Vagina (tissue), 2 donors: ENCODE results near the gene LHFPL2.

Experiments
- POLR2A ChIP-seq, 2 donors: fragments of 450-650 bp; IDR thresholded peaks; one replicate each; pipeline ENCODE4 v1.6.1; 2017; ENCODE audit warnings: antibody characterized with exemption in 2 of 2, mild to moderate bottlenecking in 2 of 2, moderate library complexity in 2 of 2
- POLR2AphosphoS5 ChIP-seq, 2 donors: sonication (generic); formaldehyde crosslinking; IDR thresholded peaks; one replicate each; pipeline ENCODE4 v1.9.0; 2017; ENCODE audit warnings: antibody characterized with exemption in 2 of 2, mild to moderate bottlenecking in 2 of 2, low read depth in 1 of 2; ENCODE audit not compliant: insufficient read depth in 1 of 2
- TF ChIP-seq, protein P1 (sequence below), 3 experiments: fragments of 450-650 bp in 2 of 3; fragments of 200-600 bp in 1 of 3; sonication (generic) in 1 of 3; IDR thresholded peaks; one replicate each; pipeline ENCODE4 v1.5.1; 2017 to 2019; ENCODE audit warnings: antibody characterized with exemption in 3 of 3, mild to moderate bottlenecking in 2 of 3, moderate library complexity in 2 of 3

GRCh38 chr5:78553580-78554353 lies 94.8 kb downstream of the LHFPL2 start:
- TF ChIP-seq, protein P1, sequence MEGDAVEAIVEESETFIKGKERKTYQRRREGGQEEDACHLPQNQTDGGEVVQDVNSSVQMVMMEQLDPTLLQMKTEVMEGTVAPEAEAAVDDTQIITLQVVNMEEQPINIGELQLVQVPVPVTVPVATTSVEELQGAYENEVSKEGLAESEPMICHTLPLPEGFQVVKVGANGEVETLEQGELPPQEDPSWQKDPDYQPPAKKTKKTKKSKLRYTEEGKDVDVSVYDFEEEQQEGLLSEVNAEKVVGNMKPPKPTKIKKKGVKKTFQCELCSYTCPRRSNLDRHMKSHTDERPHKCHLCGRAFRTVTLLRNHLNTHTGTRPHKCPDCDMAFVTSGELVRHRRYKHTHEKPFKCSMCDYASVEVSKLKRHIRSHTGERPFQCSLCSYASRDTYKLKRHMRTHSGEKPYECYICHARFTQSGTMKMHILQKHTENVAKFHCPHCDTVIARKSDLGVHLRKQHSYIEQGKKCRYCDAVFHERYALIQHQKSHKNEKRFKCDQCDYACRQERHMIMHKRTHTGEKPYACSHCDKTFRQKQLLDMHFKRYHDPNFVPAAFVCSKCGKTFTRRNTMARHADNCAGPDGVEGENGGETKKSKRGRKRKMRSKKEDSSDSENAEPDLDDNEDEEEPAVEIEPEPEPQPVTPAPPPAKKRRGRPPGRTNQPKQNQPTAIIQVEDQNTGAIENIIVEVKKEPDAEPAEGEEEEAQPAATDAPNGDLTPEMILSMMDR (IDR thresholded peaks at IDR 0.05), result no peak
- no peak for TF ChIP-seq POLR2A (IDR thresholded peaks at IDR 0.05)
- no peak for TF ChIP-seq POLR2AphosphoS5 (IDR thresholded peaks at IDR 0.05; ENCODE audit: insufficient read depth in 1 of 2, low read depth in 1 of 2)
